GM18870 (cell line): Measurements from ENCODE around the gene CFAP119.

Experiments used
- ATAC-seq: cut with Tn5 transposase; IDR thresholded peaks from one replicate; pipeline ENCODE4 v1.9.1; 2021; ENCODE audit warnings: moderate library complexity; ENCODE audit not compliant: unreplicated experiment

The CFAP119 gene

GRCh38 chr16:30782486-30783279, 20.8 kb upstream of the CFAP119 start:
- no peak for ATAC-seq

DNA sequence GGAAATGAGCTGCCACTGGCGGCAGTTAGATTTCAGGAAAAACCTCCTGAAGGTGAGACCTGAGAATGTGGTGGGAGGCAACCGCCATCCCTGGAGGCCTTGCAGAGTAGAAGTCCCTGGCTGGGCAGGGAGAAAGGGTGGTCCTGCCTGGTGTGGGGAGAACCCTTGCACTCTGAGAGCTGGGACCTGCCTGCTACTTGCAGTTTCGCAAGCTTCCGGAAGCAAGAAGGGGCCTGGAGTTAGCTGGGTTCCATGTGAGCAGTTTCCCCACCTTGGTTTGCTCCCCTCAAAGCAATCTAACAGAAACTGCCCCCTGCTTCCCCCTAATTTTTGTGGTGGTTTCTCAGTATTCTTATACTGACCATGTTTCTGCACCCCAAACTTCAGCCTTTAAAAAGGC, 18.7 kb upstream of the CFAP119 start:
- ATAC-seq, result no peak

DNA sequence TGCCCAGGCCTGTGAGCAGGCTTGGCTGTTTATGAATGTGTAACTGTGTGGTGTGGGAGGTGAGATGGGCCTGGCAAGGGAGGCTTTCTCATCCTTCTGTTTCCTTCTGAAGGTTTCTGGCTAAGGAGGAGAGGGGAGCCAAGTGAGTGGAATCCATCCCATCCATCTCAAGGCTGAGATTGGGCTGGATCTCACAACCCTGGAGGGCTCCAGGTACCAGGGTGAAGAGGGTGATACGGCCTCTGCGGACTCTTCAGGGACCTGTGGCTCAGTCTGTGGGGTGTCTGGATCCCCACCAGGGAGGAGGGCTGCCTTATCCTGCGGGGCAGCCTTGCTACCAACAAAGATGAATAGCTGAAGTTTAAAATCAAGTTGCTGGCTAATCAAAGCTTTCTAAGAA, 18.2 kb upstream of the CFAP119 start:
- no peak for ATAC-seq

DNA sequence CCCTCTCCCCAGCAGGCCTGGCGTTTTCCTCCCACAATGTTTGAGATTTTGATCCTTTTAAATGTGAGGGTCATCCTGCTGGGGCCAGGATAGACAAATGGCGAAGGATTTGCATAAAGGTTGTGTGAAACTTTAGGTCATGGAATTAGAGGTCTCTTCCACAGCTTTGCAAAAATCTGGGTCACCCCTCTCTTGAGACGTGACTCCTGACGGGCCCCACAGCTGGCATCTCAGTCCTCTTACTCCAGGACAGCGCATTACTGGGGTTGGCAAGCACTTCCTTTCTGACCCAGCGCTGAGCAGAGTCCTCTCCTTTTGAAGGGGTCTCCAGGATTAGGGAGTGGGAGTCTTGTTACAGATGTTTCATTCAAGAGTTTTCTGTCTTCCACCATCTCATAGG, 17.7 kb upstream of the CFAP119 start:
- ATAC-seq, result no peak

- ATAC-seq, result no peak
Observed at GRCh38 chr16:30778549-30779244, 16.8 kb upstream of the CFAP119 start.

GRCh38 chr16:30777591-30778297, 15.9 kb upstream of the CFAP119 start:
- no peak for ATAC-seq

- no peak for ATAC-seq
Observed at GRCh38 chr16:30775392-30776188, 13.7 kb upstream of the CFAP119 start.

DNA sequence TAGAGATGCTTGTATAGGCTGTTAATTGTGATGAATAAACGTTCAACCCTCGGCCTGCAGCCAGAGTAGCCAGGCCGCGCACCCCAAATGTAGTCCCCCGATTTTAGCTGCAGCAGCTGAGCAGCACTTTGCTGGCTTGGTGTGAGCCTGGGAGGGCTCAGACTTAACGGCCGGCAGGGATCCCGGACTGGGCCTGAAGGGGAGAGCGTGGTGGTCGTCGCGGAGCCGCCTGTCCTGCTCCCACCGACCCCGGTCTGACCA, 13.2 kb upstream of the CFAP119 start:
- ATAC-seq, result no peak

GRCh38 chr16:30774367-30775130, 12.7 kb upstream of the CFAP119 start:
- ATAC-seq, result no peak

GRCh38 chr16:30773826-30774225, 12.0 kb upstream of the CFAP119 start:
- no peak for ATAC-seq

- ATAC-seq, result no peak
Observed at GRCh38 chr16:30771726-30772125, 9.9 kb upstream of the CFAP119 start.

- no peak for ATAC-seq
Observed at GRCh38 chr16:30769379-30770089, 7.7 kb upstream of the CFAP119 start.

GRCh38 chr16:30768583-30769181, 6.8 kb upstream of the CFAP119 start:
- ATAC-seq, result no peak

GRCh38 chr16:30767767-30768465, 6.1 kb upstream of the CFAP119 start:
- no peak for ATAC-seq

GRCh38 chr16:30766933-30767284, 5.0 kb upstream of the CFAP119 start:
- no peak for ATAC-seq

DNA sequence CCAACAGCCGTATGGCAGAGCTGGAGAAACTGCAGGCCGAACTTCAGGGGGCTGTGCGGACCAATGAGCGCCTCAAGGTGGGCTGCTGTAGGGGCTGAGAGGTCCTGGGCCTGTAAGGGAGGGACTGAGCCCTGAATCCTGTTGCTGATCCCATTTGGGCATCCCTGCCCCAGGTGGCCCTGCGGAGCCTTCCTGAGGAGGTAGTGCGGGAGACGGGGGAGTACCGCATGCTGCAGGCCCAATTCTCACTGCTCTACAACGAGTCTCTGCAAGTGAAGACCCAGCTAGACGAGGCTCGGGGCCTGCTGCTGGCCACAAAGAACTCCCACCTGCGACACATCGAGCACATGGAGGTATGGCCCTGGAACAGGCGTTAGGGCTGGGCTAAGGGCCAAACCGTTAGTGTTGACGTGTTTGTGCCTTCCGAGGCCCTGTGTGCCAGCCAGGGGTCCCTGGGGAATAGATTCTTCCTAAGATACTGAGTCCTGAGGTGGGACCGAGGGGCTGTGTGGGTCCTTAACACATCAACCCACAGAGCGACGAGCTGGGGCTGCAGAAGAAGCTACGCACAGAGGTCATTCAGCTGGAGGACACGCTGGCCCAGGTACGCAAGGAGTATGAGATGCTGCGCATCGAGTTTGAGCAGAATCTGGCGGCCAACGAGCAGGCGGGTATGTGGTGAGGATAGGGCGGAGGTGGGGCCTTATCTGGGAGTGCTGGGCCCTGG, 4.5 kb upstream of the CFAP119 start:
- no peak for ATAC-seq

- no peak for ATAC-seq
Observed at GRCh38 chr16:30764816-30765465, 3.1 kb upstream of the CFAP119 start.

GRCh38 chr16:30764086-30764485, 2.2 kb upstream of the CFAP119 start:
- no peak for ATAC-seq
